Measurements from ENCODE around the gene CHSY1.

DNA sequence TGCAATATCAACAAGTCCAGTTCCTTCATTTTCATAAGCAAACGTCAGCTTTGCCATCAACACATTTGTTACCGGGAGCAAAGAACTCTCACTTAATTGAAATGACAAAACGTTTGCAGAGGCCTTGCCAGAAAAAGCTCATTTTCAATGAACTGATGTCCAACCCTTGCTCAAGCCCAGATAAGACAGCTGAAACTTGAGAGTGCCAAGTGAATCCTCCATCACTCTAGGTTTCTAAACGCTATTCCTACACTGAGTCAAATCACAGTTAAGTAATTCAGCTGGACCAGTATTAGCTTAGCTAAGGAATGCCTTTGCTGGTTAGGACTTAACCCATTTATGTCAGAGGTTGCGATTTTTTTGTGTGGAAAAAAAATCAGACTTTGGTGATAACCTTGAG, 11.5 kb downstream of the CHSY1 start:
- no peak for TF ChIP-seq HMG20B (CRISPR knock-in tag; conservative IDR thresholded peaks at IDR 0.05)
- TF ChIP-seq KDM5B (CRISPR knock-in tag; IDR thresholded peaks at IDR 0.05; ENCODE audit: borderline replicate concordance), result no peak
- TF ChIP-seq ZMYM2 (CRISPR knock-in tag; IDR thresholded peaks at IDR 0.05), result no peak
- no peak for TF ChIP-seq HNF4G (IDR thresholded peaks at IDR 0.05; ENCODE audit: borderline replicate concordance, low read depth, low read length)
- no peak for TF ChIP-seq HNF4G (CRISPR knock-in tag; IDR thresholded peaks at IDR 0.05; ENCODE audit: borderline replicate concordance, low read depth)
- no peak for TF ChIP-seq GFI1 (CRISPR knock-in tag; IDR thresholded peaks at IDR 0.05; ENCODE audit: borderline replicate concordance)
- no peak for TF ChIP-seq EZH2 (conservative IDR thresholded peaks at IDR 0.05; ENCODE audit: low read depth, low read length)
- no peak for TF ChIP-seq YY1 (IDR thresholded peaks at IDR 0.05; ENCODE audit: insufficient read depth, insufficient replicate concordance, low read depth, low read length)

Measured in HepG2 (cell line).